Measurements from ENCODE around the gene TSHR.

Gene TSHR

DNA sequence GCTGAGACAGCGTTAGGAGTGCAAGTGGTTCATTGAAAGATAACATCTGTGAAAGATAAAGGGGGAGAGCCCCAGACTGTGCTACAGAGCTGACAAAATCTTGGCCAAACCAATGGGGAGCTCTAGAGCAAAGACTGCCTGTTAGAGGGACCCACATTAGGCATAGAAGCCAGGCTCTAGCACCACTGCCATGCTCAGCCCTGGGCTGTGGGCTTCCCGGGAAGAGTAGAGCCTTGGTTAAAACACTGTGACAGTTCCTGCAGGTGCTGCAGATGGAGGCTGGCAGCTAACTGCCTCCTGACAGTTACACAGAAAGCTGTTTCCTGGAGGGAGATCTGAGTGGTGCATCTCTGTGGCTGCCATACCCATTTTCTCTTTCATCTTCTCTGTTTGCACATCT is 23.0 kb downstream of the TSHR start:
- peaks cover 0 to 10% (median 0%) of the 10 kb centered on the region in 5 experiments for H3K27me3 ChIP-seq (replicated peaks in 2 of 5; ENCODE audit: control insufficient read depth in 4 of 5, insufficient read depth in 5 of 5, low read length in 4 of 5)
- no peaks in the 10 kb centered on the region for H3K4me1 ChIP-seq (ENCODE audit: control extremely low read depth in 1 of 4, control insufficient read depth in 4 of 4, insufficient read depth in 4 of 4, low read length in 3 of 4)
- WGBS (ENCODE audit: insufficient coverage), result 78% methylated on average over 1 of the region's 2 CpGs
- CTCF ChIA-PET, result interaction anchor here (0.8 to 9.4 kb wide), 2 partner anchors 9 to 19 kb away, joined by 3 to 59 read pairs; no protein-coding TSS in a partner anchor
- no peak overlapping the region for H3K4me3 ChIP-seq (ENCODE audit: control insufficient read depth in 1 of 7, extremely low read depth in 1 of 7, insufficient read depth in 4 of 7, low read depth in 2 of 7, low read length in 6 of 7)
- H3K9me3 ChIP-seq (ENCODE audit: control extremely low read depth in 1 of 5, control insufficient read depth in 4 of 5, insufficient read depth in 2 of 5, low read depth in 1 of 5, low read length in 4 of 5), result no peaks in the 10 kb centered on the region
- POLR2A ChIA-PET, result interaction anchor here (0.7 kb wide), 1 partner anchor 243 kb away, joined by 7 read pairs; the partner anchor contains the start of gene GTF2A1
- no peak overlapping the region for H3K27ac ChIP-seq (ENCODE audit: insufficient read depth in 1 of 2, low read depth in 1 of 2, low read length in 2 of 2, poor library complexity in 1 of 2, severe bottlenecking in 2 of 2)
- peak in 1 of 3 donors; percentile 12 for DNase-seq
- H3K36me3 ChIP-seq (ENCODE audit: control insufficient read depth in 4 of 4, insufficient read depth in 4 of 4, low read length in 3 of 4), result no peaks in the 10 kb centered on the region

DNA sequence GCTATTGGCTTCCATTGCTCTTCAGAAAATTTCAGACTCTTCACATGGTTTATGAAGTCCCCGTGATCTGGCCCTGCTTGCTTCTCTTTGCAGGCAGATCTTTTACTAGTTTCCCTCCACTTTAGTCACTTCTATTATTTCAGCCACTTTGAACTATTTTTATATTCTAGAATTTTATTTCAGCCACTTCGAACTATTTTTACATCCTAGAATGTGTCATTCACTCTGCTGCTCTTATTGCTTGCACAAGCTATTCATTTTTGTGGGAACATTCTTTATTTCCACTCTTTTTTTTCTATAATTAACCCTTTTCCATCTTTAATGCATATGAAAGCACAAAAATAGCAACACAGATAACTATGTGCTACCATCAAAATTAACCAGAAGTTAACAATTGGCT is 24.5 kb downstream of the TSHR start:
- CTCF ChIA-PET, result interaction anchor here (0.6 kb wide), 1 partner anchor 23 kb away, joined by 4 read pairs; no protein-coding TSS in a partner anchor
- POLR2A ChIA-PET, result no interaction called here
- Histone ChIP-seq H3K4me1 (ENCODE audit: control extremely low read depth in 1 of 4, control insufficient read depth in 4 of 4, insufficient read depth in 4 of 4, low read length in 3 of 4) (no peaks in the 10 kb centered on the region), H3K36me3 (ENCODE audit: control insufficient read depth in 4 of 4, insufficient read depth in 4 of 4, low read length in 3 of 4) (no peaks in the 10 kb centered on the region), H3K9me3 (ENCODE audit: control extremely low read depth in 1 of 5, control insufficient read depth in 4 of 5, insufficient read depth in 2 of 5, low read depth in 1 of 5, low read length in 4 of 5) (no peaks in the 10 kb centered on the region), H3K27me3 (replicated peaks in 2 of 5; ENCODE audit: control insufficient read depth in 4 of 5, insufficient read depth in 5 of 5, low read length in 4 of 5) (peaks cover 0 to 13% (median 0%) of the 10 kb centered on the region in 5 experiments), H3K4me3 (ENCODE audit: control insufficient read depth in 1 of 7, extremely low read depth in 1 of 7, insufficient read depth in 4 of 7, low read depth in 2 of 7, low read length in 6 of 7) (no peak overlapping the region), H3K27ac (ENCODE audit: insufficient read depth in 1 of 2, low read depth in 1 of 2, low read length in 2 of 2, poor library complexity in 1 of 2, severe bottlenecking in 2 of 2) (no peak overlapping the region)
- DNase-seq, result no peak
- 100% methylated on average over 2 of the region's 2 CpGs for WGBS (ENCODE audit: insufficient coverage)

DNA sequence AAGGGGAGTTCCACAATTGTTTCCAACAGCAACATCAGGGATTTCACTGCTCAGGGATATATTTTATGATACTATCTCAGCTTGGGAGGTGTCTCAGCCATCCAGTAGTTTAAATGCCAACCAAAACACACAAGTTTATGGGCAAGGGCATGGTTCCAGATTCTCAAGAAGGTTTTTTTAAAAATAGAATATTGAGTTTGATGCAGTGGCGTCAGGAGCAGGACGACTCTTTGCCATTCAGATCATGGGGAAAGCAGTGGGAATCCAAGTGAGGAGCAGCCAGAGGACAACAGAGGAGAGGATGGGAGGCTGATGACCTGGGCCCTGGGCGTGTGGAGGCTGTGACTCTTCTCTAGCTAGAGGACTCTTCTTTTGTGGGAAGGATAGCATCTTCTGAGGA is 25.7 kb downstream of the TSHR start:
- H3K27me3 ChIP-seq (replicated peaks in 2 of 5; ENCODE audit: control insufficient read depth in 4 of 5, insufficient read depth in 5 of 5, low read length in 4 of 5), result peaks cover 0 to 12% (median 0%) of the 10 kb centered on the region in 5 experiments
- CTCF ChIA-PET, result interaction anchor here (0.9 to 1.5 kb wide), 3 partner anchors 9 to 22 kb away, joined by 3 to 5 read pairs (median 4); no protein-coding TSS in a partner anchor
- POLR2A ChIA-PET, result no interaction called here
- no peak overlapping the region for H3K4me3 ChIP-seq (ENCODE audit: control insufficient read depth in 1 of 7, extremely low read depth in 1 of 7, insufficient read depth in 4 of 7, low read depth in 2 of 7, low read length in 6 of 7)
- H3K4me1 ChIP-seq (ENCODE audit: control extremely low read depth in 1 of 4, control insufficient read depth in 4 of 4, insufficient read depth in 4 of 4, low read length in 3 of 4), result no peaks in the 10 kb centered on the region
- H3K27ac ChIP-seq (ENCODE audit: insufficient read depth in 1 of 2, low read depth in 1 of 2, low read length in 2 of 2, poor library complexity in 1 of 2, severe bottlenecking in 2 of 2), result no peak overlapping the region
- no peak for DNase-seq
- no peaks in the 10 kb centered on the region for H3K36me3 ChIP-seq (ENCODE audit: control insufficient read depth in 4 of 4, insufficient read depth in 4 of 4, low read length in 3 of 4)
- H3K9me3 ChIP-seq (ENCODE audit: control extremely low read depth in 1 of 5, control insufficient read depth in 4 of 5, insufficient read depth in 2 of 5, low read depth in 1 of 5, low read length in 4 of 5), result no peaks in the 10 kb centered on the region
- 100% methylated on average over 3 of the region's 3 CpGs for WGBS (ENCODE audit: insufficient coverage)

DNA sequence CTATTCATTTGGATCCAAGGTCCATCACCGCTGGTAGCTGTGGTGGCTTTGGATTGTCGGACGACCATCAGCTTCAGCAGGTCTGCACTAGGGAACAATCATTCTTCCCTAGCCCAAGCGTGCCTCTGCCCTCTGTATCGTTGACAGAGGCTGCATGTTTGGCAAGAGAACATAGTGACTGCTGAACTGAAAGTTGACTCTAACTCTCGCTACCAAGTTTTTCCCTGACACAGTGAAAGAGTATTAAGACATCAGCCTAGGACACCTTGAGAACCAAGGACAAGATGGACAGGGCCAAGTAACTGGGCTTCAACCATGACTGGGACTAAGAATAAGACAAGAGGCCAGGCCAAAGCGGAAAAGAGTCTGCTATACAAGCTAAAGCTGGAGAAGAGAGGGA is 26.3 kb downstream of the TSHR start:
- POLR2A ChIA-PET, result no interaction called here
- 99% methylated on average over 7 of the region's 7 CpGs for WGBS (ENCODE audit: insufficient coverage)
- Histone ChIP-seq H3K4me3 (ENCODE audit: control insufficient read depth in 1 of 7, extremely low read depth in 1 of 7, insufficient read depth in 4 of 7, low read depth in 2 of 7, low read length in 6 of 7) (no peak overlapping the region), H3K27me3 (replicated peaks in 2 of 5; ENCODE audit: control insufficient read depth in 4 of 5, insufficient read depth in 5 of 5, low read length in 4 of 5) (peaks cover 0 to 8% (median 0%) of the 10 kb centered on the region in 5 experiments), H3K9me3 (ENCODE audit: control extremely low read depth in 1 of 5, control insufficient read depth in 4 of 5, insufficient read depth in 2 of 5, low read depth in 1 of 5, low read length in 4 of 5) (no peaks in the 10 kb centered on the region), H3K36me3 (ENCODE audit: control insufficient read depth in 4 of 4, insufficient read depth in 4 of 4, low read length in 3 of 4) (no peaks in the 10 kb centered on the region), H3K27ac (ENCODE audit: insufficient read depth in 1 of 2, low read depth in 1 of 2, low read length in 2 of 2, poor library complexity in 1 of 2, severe bottlenecking in 2 of 2) (no peak overlapping the region), H3K4me1 (ENCODE audit: control extremely low read depth in 1 of 4, control insufficient read depth in 4 of 4, insufficient read depth in 4 of 4, low read length in 3 of 4) (no peaks in the 10 kb centered on the region)
- no peak for DNase-seq
- CTCF ChIA-PET, result interaction anchor here (0.9 to 1.5 kb wide), 3 partner anchors 9 to 22 kb away, joined by 3 to 5 read pairs (median 4); no protein-coding TSS in a partner anchor

DNA sequence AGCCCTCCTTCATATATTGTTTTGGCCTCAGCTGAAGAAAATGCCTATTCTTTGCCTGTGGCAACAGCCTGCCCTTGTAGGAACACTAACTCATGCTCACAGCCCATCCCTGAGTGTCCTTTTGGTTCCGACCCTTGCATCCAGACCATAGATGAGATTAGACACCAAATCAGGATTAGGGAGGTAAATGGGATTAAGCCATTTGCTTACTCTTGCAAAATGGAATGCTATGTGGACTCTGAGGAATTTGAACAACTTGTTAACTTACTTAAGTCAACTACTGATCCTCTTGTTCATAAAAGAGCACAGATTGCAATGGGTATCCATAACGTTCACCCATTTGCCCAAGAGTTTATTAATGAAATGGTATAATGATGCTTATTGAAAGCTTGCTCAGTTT is 27.3 kb downstream of the TSHR start:
- Histone ChIP-seq H3K36me3 (ENCODE audit: control insufficient read depth in 4 of 4, insufficient read depth in 4 of 4, low read length in 3 of 4) (no peaks in the 10 kb centered on the region), H3K9me3 (ENCODE audit: control extremely low read depth in 1 of 5, control insufficient read depth in 4 of 5, insufficient read depth in 2 of 5, low read depth in 1 of 5, low read length in 4 of 5) (no peaks in the 10 kb centered on the region), H3K27ac (ENCODE audit: insufficient read depth in 1 of 2, low read depth in 1 of 2, low read length in 2 of 2, poor library complexity in 1 of 2, severe bottlenecking in 2 of 2) (no peak overlapping the region), H3K4me1 (ENCODE audit: control extremely low read depth in 1 of 4, control insufficient read depth in 4 of 4, insufficient read depth in 4 of 4, low read length in 3 of 4) (no peaks in the 10 kb centered on the region), H3K4me3 (ENCODE audit: control insufficient read depth in 1 of 7, extremely low read depth in 1 of 7, insufficient read depth in 4 of 7, low read depth in 2 of 7, low read length in 6 of 7) (no peak overlapping the region), H3K27me3 (replicated peaks in 2 of 5; ENCODE audit: control insufficient read depth in 4 of 5, insufficient read depth in 5 of 5, low read length in 4 of 5) (peaks cover 0 to 5% (median 0%) of the 10 kb centered on the region in 5 experiments)
- WGBS (ENCODE audit: insufficient coverage), result no CpG with 5 or more reads among the region's 2 CpGs
- DNase-seq, result no peak
- ChIA-PET CTCF (interaction anchor here (1.6 kb wide), 1 partner anchor 27 kb away, joined by 6 read pairs; the partner anchor contains the start of gene TSHR), POLR2A (no interaction called here)

DNA sequence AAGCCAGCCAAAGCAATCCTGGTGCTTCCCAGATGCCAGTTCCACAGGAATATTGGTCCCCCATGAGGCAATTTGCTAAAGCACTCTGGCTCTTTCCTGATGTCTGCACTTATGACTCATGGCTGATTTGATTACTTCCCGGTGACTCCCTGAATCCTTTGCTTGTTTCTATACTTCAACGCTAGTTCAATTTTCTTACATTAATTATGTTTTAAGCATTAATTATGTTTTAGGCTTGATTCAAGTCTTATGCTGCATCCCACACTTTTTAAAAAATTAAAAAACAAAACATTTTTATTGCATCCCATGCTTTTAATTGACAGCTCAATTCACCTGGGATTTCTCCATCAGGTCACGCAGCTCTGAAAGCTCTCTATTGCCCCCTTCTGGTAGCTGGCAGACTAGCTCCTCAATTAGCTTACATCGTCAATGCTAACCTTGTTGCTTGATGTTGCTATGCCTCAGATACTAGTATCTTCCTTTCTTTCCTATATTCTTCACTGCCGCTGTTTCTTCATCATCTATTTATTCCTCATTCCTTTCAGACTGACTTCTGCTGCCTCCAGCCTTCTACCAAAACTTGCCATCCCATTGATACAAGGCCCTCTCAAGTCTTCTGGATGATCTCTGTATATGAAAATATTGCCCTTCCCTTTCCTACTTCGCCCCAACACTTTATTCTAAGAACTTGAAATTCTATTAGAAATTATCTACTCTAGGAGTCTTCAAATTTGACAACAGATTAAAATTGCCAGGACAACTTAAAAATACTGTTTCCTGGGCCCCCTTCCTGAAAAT is 32.0 kb downstream of the TSHR start:
- ChIA-PET POLR2A (no interaction called here), CTCF (interaction anchor here (0.6 to 6.6 kb wide), 14 partner anchors 9 to 1981 kb away, joined by 3 to 59 read pairs (median 5); partner anchors contain the start of gene TSHR)
- Histone ChIP-seq H3K4me3 (ENCODE audit: control insufficient read depth in 1 of 7, extremely low read depth in 1 of 7, insufficient read depth in 4 of 7, low read depth in 2 of 7, low read length in 6 of 7) (no peak overlapping the region), H3K9me3 (ENCODE audit: control extremely low read depth in 1 of 5, control insufficient read depth in 4 of 5, insufficient read depth in 2 of 5, low read depth in 1 of 5, low read length in 4 of 5) (no peaks in the 10 kb centered on the region), H3K4me1 (ENCODE audit: control extremely low read depth in 1 of 4, control insufficient read depth in 4 of 4, insufficient read depth in 4 of 4, low read length in 3 of 4) (no peaks in the 10 kb centered on the region), H3K27me3 (replicated peaks in 2 of 5; ENCODE audit: control insufficient read depth in 4 of 5, insufficient read depth in 5 of 5, low read length in 4 of 5) (peaks cover 0 to 3% (median 0%) of the 10 kb centered on the region in 5 experiments), H3K27ac (ENCODE audit: insufficient read depth in 1 of 2, low read depth in 1 of 2, low read length in 2 of 2, poor library complexity in 1 of 2, severe bottlenecking in 2 of 2) (no peak overlapping the region), H3K36me3 (ENCODE audit: control insufficient read depth in 4 of 4, insufficient read depth in 4 of 4, low read length in 3 of 4) (no peaks in the 10 kb centered on the region)
- WGBS (ENCODE audit: insufficient coverage), result 15% methylated on average over 3 of the region's 6 CpGs
- DNase-seq, result peak; percentile 60 to 78 (median 69)

DNA sequence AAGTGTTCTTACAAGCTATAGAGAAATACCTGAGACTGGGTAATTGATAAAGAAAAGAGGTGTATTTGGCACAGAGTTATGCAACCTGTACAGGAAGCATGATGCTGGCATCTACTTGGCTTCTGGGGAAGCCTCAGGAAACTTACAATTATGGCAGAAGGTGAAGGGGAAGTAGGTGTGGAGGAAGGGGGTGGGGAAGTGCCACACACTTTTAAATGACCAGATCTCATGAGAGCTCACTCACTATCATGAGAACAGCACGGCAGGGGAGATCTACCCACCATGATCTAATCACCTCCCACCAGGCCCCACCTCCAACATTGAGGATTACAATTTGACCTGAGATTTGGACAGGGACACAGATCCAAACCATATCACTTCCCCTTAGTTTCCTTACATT is 32.8 kb downstream of the TSHR start:
- no peak for DNase-seq
- WGBS (ENCODE audit: insufficient coverage), result 80% methylated on average over 1 of the region's 1 CpG
- CTCF ChIA-PET, result interaction anchor here (1.1 to 6.6 kb wide), 5 partner anchors 8 to 175 kb away, joined by 3 to 59 read pairs (median 15); partner anchors contain the start of gene TSHR

More for the DNA sequence above, 32.8 kb downstream of the TSHR start:
- POLR2A ChIA-PET, result no interaction called here
- peaks cover 0 to 3% (median 0%) of the 10 kb centered on the region in 5 experiments for H3K27me3 ChIP-seq (replicated peaks in 2 of 5; ENCODE audit: control insufficient read depth in 4 of 5, insufficient read depth in 5 of 5, low read length in 4 of 5)
- H3K36me3 ChIP-seq (ENCODE audit: control insufficient read depth in 4 of 4, insufficient read depth in 4 of 4, low read length in 3 of 4), result no peaks in the 10 kb centered on the region
- H3K4me3 ChIP-seq (ENCODE audit: control insufficient read depth in 1 of 7, extremely low read depth in 1 of 7, insufficient read depth in 4 of 7, low read depth in 2 of 7, low read length in 6 of 7), result no peak overlapping the region
- no peaks in the 10 kb centered on the region for H3K4me1 ChIP-seq (ENCODE audit: control extremely low read depth in 1 of 4, control insufficient read depth in 4 of 4, insufficient read depth in 4 of 4, low read length in 3 of 4)
- H3K9me3 ChIP-seq (ENCODE audit: control extremely low read depth in 1 of 5, control insufficient read depth in 4 of 5, insufficient read depth in 2 of 5, low read depth in 1 of 5, low read length in 4 of 5), result no peaks in the 10 kb centered on the region
- no peak overlapping the region for H3K27ac ChIP-seq (ENCODE audit: insufficient read depth in 1 of 2, low read depth in 1 of 2, low read length in 2 of 2, poor library complexity in 1 of 2, severe bottlenecking in 2 of 2)
